ENCODE results near the gene TAF10. TPM values are rescaled to one million over a fixed set of nuclear protein-coding genes. Genes with fewer than 3 reads are reported as not detected.

TAF10 gene
- total and polyA plus RNA-seq, 4 donors = 10.5 to 58.1 (median 31.5) TPM

GRCh38 chr11:6609502-6610015 lies 2.5 kb downstream of the TAF10 start:
- H3K9me3 ChIP-seq (ENCODE audit: control insufficient read depth in 4 of 4, low read length in 3 of 4) = no peaks in the 10 kb centered on the region
- peaks cover 9 to 30% (median 28%) of the 10 kb centered on the region in 4 donors for H3K36me3 ChIP-seq (ENCODE audit: control insufficient read depth in 4 of 4, insufficient read depth in 3 of 4, low read depth in 1 of 4, low read length in 3 of 4)
- 84% methylated on average over 8 of the region's 8 CpGs for WGBS
- no peak overlapping the region for H3K27ac ChIP-seq (ENCODE audit: low read depth in 1 of 2, low read length in 2 of 2)
- H3K9ac ChIP-seq (ENCODE audit: low read depth in 1 of 2, low read length in 2 of 2) = no peak overlapping the region
- TF ChIP-seq TAF1 (conservative IDR thresholded peaks at IDR 0.05) (no peak), FOXA1 (IDR thresholded peaks at IDR 0.05) (no peak), HNF4G (IDR thresholded peaks at IDR 0.05) (no peak), REST (IDR thresholded peaks at IDR 0.05) (no peak), MAX (IDR thresholded peaks at IDR 0.05) (no peak), EGR1 (IDR thresholded peaks at IDR 0.05; ENCODE audit: low read depth in 2 of 2) (no peak), RXRA (IDR thresholded peaks at IDR 0.05) (no peak), RAD21 (IDR thresholded peaks at IDR 0.05) (no peak), ZBTB33 (IDR thresholded peaks at IDR 0.05) (no peak), ATF3 (IDR thresholded peaks at IDR 0.05) (no peak), HNF4A (conservative IDR thresholded peaks at IDR 0.05) (no peak), CTCF (IDR thresholded peaks at IDR 0.05; ENCODE audit: low read depth, low read length, missing input control) (no peak), FOXA2 (IDR thresholded peaks at IDR 0.05) (no peak), NR2F2 (IDR thresholded peaks at IDR 0.05) (no peak), YY1 (IDR thresholded peaks at IDR 0.05) (no peak), SP1 (IDR thresholded peaks at IDR 0.05) (no peak)
- peak; percentile 29 for DNase-seq (ENCODE audit: low spot score)
- H3K4me3 ChIP-seq (ENCODE audit: low read depth in 1 of 3, low read length in 3 of 3) = no peak overlapping the region
- peaks cover 3 to 47% (median 34%) of the 10 kb centered on the region in 4 donors for H3K4me1 ChIP-seq (ENCODE audit: control insufficient read depth in 4 of 4, insufficient read depth in 4 of 4, low read length in 3 of 4)
- H3K27me3 ChIP-seq (ENCODE audit: control insufficient read depth in 4 of 4, insufficient read depth in 4 of 4, low read length in 3 of 4) = no peaks in the 10 kb centered on the region
